OCI-LY7 (cell line): ENCODE results near the gene SURF4. TPM values are rescaled to one million over a fixed set of nuclear protein-coding genes. Genes with fewer than 3 reads are reported as not detected.

Source experiments
- BruUV-seq: library from RNA; stranded (reverse); fragments of 400-500 nt; replicated peaks from 2 replicates; lab custom pipeline; 2021; lab: Mats Ljungman, UMichigan
- CTCF ChIA-PET: fragments of 300-600 bp; sonication (Branson Sonifier 250); formaldehyde crosslinking; loops from one replicate; lab custom pipeline; 2022; ENCODE audit warnings: antibody characterized with exemption; ENCODE audit not compliant: unreplicated experiment; lab: Charles Lee
- POLR2A ChIA-PET: fragments of 300-600 bp; sonication (Branson Sonifier 250); formaldehyde crosslinking; loops from one replicate; lab custom pipeline; 2022; ENCODE audit warnings: antibody characterized with exemption; lab: Charles Lee
- DNase-seq: peaks from one replicate; pipeline ENCODE4 v3.0.0-alpha.2; 2015; ENCODE audit warnings: low spot score
- H2AFZ ChIP-seq: fragments of 200-600 bp; sonication (generic), shearing (Covaris generic); 2 replicates; pipeline ENCODE4 v1.6.1; 2014; ENCODE audit warnings: mild to moderate bottlenecking, antibody characterized with exemption, low read length, moderate library complexity
- H3K27ac ChIP-seq: fragments of 200-600 bp; sonication (generic); 2 replicates; pipeline ENCODE4 v1.5.1; 2014; ENCODE audit warnings: mixed run types, low read depth, mild to moderate bottlenecking, moderate library complexity, low read length, inconsistent platforms; ENCODE audit not compliant: poor library complexity, severe bottlenecking
- H3K36me3 ChIP-seq: fragments of 200-600 bp; sonication (generic); 2 replicates; pipeline ENCODE4 v1.6.1; 2014; ENCODE audit warnings: mild to moderate bottlenecking, antibody characterized with exemption, low read length, moderate library complexity, mixed read lengths; ENCODE audit not compliant: insufficient read depth
- H3K4me1 ChIP-seq: fragments of 200-600 bp; sonication (generic); 2 replicates; pipeline ENCODE4 v1.5.1; 2014; ENCODE audit warnings: mild to moderate bottlenecking, low read length; ENCODE audit not compliant: insufficient read depth, poor library complexity, severe bottlenecking
- H3K4me2 ChIP-seq: fragments of 200-600 bp; sonication (generic); 2 replicates; pipeline ENCODE4 v1.6.1; 2014; ENCODE audit warnings: mild to moderate bottlenecking, low read length
- H3K4me3 ChIP-seq: fragments of 200-600 bp; sonication (generic); 2 replicates; pipeline ENCODE4 v1.5.1; 2014; ENCODE audit warnings: mild to moderate bottlenecking, low read depth, low read length; ENCODE audit not compliant: poor library complexity, severe bottlenecking
- H3K79me2 ChIP-seq: fragments of 200-600 bp; sonication (generic); 2 replicates; pipeline ENCODE4 v1.6.1; 2016; ENCODE audit warnings: low read depth, mild to moderate bottlenecking, low read length, moderate library complexity, mixed read lengths; ENCODE audit not compliant: insufficient read depth
- H3K9me2 ChIP-seq: fragments of 200-600 bp; sonication (generic); 2 replicates; pipeline ENCODE4 v1.6.1; 2016; ENCODE audit warnings: mild to moderate bottlenecking, low read length, mixed read lengths; ENCODE audit not compliant: insufficient read depth
- H3K9me3 ChIP-seq: fragments of 200-600 bp; sonication (generic); 2 replicates; pipeline ENCODE4 v1.6.1; 2014; ENCODE audit warnings: mild to moderate bottlenecking, mixed run types, low read length, mixed read lengths
- H4K20me1 ChIP-seq: fragments of 200-600 bp; sonication (generic); 2 replicates; pipeline ENCODE4 v1.6.1; 2014; ENCODE audit warnings: mild to moderate bottlenecking, antibody characterized with exemption, low read length, moderate library complexity, mixed read lengths; ENCODE audit not compliant: insufficient read depth
- EZH2phosphoT487 ChIP-seq: fragments of 200-600 bp; sonication (generic); IDR thresholded peaks from 2 replicates; pipeline ENCODE4 v1.6.1; 2018; ENCODE audit warnings: low read depth, borderline replicate concordance, mild to moderate bottlenecking, mixed run types, antibody characterized with exemption, low read length, moderate library complexity, mixed read lengths
- intact Hi-C: fragments of 100-400 bp; cut with micrococcal nuclease; formaldehyde crosslinking; loops from one replicate; pipeline ENCODE4 v1.10.0; 2022; ENCODE audit not compliant: unreplicated experiment
- total RNA-seq, 2 experiments: library from RNA; depleted of rRNA in 1 of 2; stranded (reverse); fragments of >200 nt in 1 of 2; shearing (Covaris generic) in 1 of 2; gene quantifications; 2 replicates each; pipeline ENCODE4 v1.2.3, GENCODE V29; 2014 to 2022
- TF ChIP-seq, protein P1 (sequence below): fragments of 200-600 bp; sonication (generic); conservative IDR thresholded peaks from 2 replicates; pipeline ENCODE4 v1.5.1; 2014; ENCODE audit warnings: mild to moderate bottlenecking, antibody characterized with exemption, low read length, moderate library complexity, mixed read lengths

Gene SURF4
- total RNA-seq, 2 experiments from 2014 or later, result 75.5 to 92.3 TPM

DNA sequence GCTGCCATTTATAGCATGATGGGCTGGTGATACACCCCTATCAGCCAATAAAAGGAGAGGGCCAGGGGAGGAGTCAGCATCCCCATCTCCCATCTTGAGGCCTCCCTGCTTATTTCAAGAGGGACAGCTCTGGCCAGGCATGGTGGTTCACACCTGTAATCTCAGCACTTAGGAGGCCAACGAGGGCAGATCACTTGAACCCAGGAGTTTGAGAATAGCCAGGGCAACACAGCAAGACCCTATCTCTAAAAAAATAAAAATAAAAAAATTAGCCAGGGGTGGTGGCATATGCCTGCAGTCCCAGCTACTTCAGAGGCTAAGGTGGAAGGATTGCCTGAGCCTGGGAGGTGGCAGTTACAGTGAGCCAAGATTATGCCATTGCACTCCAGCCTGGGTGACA lies 32.2 kb upstream of the SURF4 start:
- Histone ChIP-seq H3K9me2 (no peaks in the 10 kb centered on the region), H3K4me3 (no peak overlapping the region), H3K4me1 (peaks cover 17% of the 10 kb centered on the region), H3K4me2 (no peak overlapping the region), H3K9me3 (no peaks in the 10 kb centered on the region), H2AFZ (no peak overlapping the region), H3K79me2 (no peaks in the 10 kb centered on the region), H3K27ac (no peak overlapping the region), H4K20me1 (no peaks in the 10 kb centered on the region), H3K36me3 (peaks cover 90% of the 10 kb centered on the region)
- POLR2A ChIA-PET, result no interaction called here
- no peak for TF ChIP-seq EZH2phosphoT487
- TF ChIP-seq, protein P1, sequence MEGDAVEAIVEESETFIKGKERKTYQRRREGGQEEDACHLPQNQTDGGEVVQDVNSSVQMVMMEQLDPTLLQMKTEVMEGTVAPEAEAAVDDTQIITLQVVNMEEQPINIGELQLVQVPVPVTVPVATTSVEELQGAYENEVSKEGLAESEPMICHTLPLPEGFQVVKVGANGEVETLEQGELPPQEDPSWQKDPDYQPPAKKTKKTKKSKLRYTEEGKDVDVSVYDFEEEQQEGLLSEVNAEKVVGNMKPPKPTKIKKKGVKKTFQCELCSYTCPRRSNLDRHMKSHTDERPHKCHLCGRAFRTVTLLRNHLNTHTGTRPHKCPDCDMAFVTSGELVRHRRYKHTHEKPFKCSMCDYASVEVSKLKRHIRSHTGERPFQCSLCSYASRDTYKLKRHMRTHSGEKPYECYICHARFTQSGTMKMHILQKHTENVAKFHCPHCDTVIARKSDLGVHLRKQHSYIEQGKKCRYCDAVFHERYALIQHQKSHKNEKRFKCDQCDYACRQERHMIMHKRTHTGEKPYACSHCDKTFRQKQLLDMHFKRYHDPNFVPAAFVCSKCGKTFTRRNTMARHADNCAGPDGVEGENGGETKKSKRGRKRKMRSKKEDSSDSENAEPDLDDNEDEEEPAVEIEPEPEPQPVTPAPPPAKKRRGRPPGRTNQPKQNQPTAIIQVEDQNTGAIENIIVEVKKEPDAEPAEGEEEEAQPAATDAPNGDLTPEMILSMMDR, result no peak
- CTCF ChIA-PET, result no interaction called here
- intact Hi-C loops, result no loop called here
- BruUV-seq, result no TSS peak
- DNase-seq, result no peak

DNA sequence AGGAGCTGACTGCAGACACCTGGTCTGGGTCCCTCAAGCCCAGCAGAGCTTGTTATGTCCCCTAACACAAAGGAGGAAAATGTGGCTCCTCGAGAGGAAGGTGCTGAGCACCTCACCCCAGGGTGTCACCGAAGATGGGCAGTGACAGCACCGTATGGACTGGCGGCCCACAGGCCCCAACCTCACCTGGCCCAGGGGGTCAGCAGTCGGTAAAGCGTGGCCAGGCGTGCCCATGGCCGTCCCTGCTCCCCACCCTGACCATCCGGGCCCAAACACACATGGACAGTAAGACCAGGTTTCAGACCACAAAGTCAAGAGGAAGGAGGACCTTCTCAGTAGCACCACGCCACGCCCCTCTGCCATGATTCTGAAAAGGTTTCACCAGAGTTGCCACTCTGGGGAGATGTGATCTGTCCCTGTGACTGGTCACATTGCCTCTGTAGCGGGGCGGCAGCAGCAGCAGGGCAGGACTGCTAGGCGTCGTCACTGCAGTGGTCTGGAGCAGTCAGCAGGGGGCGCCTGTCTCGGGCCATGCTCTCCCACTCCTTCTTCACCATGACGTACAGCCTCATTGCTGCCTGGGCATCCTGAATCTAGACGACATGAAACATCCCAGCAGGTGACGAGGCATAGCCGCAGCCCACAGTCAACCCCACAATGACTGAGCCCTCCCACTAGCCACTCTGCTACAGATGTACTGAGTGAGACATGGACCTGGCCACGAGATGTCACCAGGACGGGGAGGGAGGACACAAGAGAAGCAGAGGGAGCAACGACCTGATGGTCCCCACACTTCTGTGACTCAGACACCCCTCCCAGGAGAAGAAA lies 30.8 kb upstream of the SURF4 start:
- H3K27ac ChIP-seq, result peak overlapping the region; percentile 8
- ChIA-PET CTCF (interaction anchor here (0.6 kb wide), 1 partner anchor 11 kb away, joined by 3 read pairs; no protein-coding TSS in a partner anchor), POLR2A (no interaction called here)
- no peak overlapping the region for H2AFZ ChIP-seq
- TF ChIP-seq EZH2phosphoT487, result no peak
- TF ChIP-seq, protein P1, result peak; percentile 94
- H3K4me2 ChIP-seq, result no peak overlapping the region
- H3K4me1 ChIP-seq, result peaks cover 17% of the 10 kb centered on the region
- no peak overlapping the region for H3K4me3 ChIP-seq
- peaks cover 84% of the 10 kb centered on the region for H3K36me3 ChIP-seq
- BruUV-seq, result no TSS peak
- no peaks in the 10 kb centered on the region for H3K9me3 ChIP-seq
- no peaks in the 10 kb centered on the region for H3K9me2 ChIP-seq
- intact Hi-C loops, result loop anchor here (1.0 kb wide), 2 partner anchors 56 to 80 kb away; no protein-coding TSS in a partner anchor
- peak; percentile 79 for DNase-seq
- no peaks in the 10 kb centered on the region for H3K79me2 ChIP-seq
- no peaks in the 10 kb centered on the region for H4K20me1 ChIP-seq
